Spleen (tissue), 11 donors: Measurements from ENCODE around the gene DMRT1. TPM values are rescaled to one million over a fixed set of nuclear protein-coding genes. Genes with fewer than 3 reads are reported as not detected.

Experiments used
- DNase-seq: peaks from one replicate; pipeline ENCODE4 v3.0.0-alpha.2; 2020
- H3K27ac ChIP-seq, 8 donors: fragments of 200-600 bp; sonication (generic) in 7 of 8; 1 replicate in 4 of 8; 2 replicates in 4 of 8; pipeline versions ENCODE4 v1.5.0 to v1.8.0; 2016 to 2021; ENCODE audit warnings: inconsistent platforms in 4 of 8, mild to moderate bottlenecking in 4 of 8, moderate library complexity in 1 of 8
- H3K27me3 ChIP-seq, 7 donors: fragments of 200-600 bp; sonication (generic) in 6 of 7; replicated peaks in 1 of 7; 1 replicate in 4 of 7; 2 replicates in 3 of 7; pipeline versions ENCODE4 v1.5.0 to v1.8.0; 2016 to 2021; ENCODE audit warnings: inconsistent platforms in 3 of 7, mild to moderate bottlenecking in 1 of 7
- H3K36me3 ChIP-seq, 6 donors: fragments of 200-600 bp; sonication (generic) in 5 of 6; 1 replicate in 4 of 6; 2 replicates in 2 of 6; pipeline versions ENCODE4 v1.5.0 to v1.8.0; 2016 to 2021; ENCODE audit warnings: inconsistent platforms in 2 of 6
- H3K4me1 ChIP-seq, 6 donors: fragments of 200-600 bp; sonication (generic) in 5 of 6; 1 replicate in 3 of 6; 2 replicates in 3 of 6; pipeline versions ENCODE4 v1.5.0 to v1.8.0; 2016 to 2021; ENCODE audit warnings: inconsistent platforms in 3 of 6
- H3K4me3 ChIP-seq, 8 donors: fragments of 200-600 bp; sonication (generic) in 7 of 8; 1 replicate in 4 of 8; 2 replicates in 4 of 8; pipeline versions ENCODE4 v1.5.0 to v1.8.0; 2016 to 2021; ENCODE audit warnings: inconsistent platforms in 4 of 8, mild to moderate bottlenecking in 4 of 8, moderate library complexity in 2 of 8
- H3K9me3 ChIP-seq, 8 donors: fragments of 200-600 bp; sonication (generic) in 7 of 8; 1 replicate in 4 of 8; 2 replicates in 4 of 8; pipeline versions ENCODE4 v1.5.0 to v1.8.0; 2016 to 2021; ENCODE audit warnings: inconsistent platforms in 4 of 8
- CTCF ChIP-seq, 11 experiments: fragments of 200-600 bp in 7 of 11; fragments of 450-650 bp in 4 of 11; sonication (generic) in 4 of 11; IDR thresholded peaks in 8 of 11; conservative IDR thresholded peaks in 3 of 11; 1 replicate in 7 of 11; 2 replicates in 4 of 11; pipeline versions ENCODE4 v1.4.0 to v1.8.0; 2016 to 2021; ENCODE audit warnings: antibody characterized with exemption in 11 of 11, inconsistent platforms in 4 of 11, mild to moderate bottlenecking in 1 of 11
- POLR2A ChIP-seq, 3 donors: fragments of 450-650 bp; IDR thresholded peaks; one replicate each; pipeline ENCODE4 v1.5.1; 2017; ENCODE audit warnings: antibody characterized with exemption in 3 of 3, mild to moderate bottlenecking in 1 of 3
- POLR2AphosphoS5 ChIP-seq, 3 donors: sonication (generic); formaldehyde crosslinking; IDR thresholded peaks; one replicate each; pipeline ENCODE4 v1.5.1; 2017; ENCODE audit warnings: antibody characterized with exemption in 3 of 3
- WGBS, 5 donors: extraction: QIAGEN DNeasy Blood & Tissue Kit in 3 of 5; methylation state at CpG; one replicate each; pipeline versions ENCODE4 v1.1.5 to v1.1.7; 2013 to 2018; 5-methylcytosine and 5-hydroxymethylcytosine counted together
- intact Hi-C: fragments of 100-400 bp; cut with DNase I; formaldehyde crosslinking; loops from one replicate; pipeline ENCODE4 v1.15.0; 2023; ENCODE audit warnings: low total_unique reads
- polyA plus RNA-seq, 3 donors: library from polyadenylated mRNA; stranded (reverse); fragments of 200-250 nt; gene quantifications; one replicate each; pipeline ENCODE4 v1.2.1, GENCODE V29; 2013
- total RNA-seq, 7 donors: library from RNA; depleted of rRNA in 3 of 7; stranded (reverse); fragments of >200 nt in 3 of 7; fragmentation: NEBNext Ultra II Directional in 4 of 7; extraction: Animal tissue kit (Norgen Biotek cat#: 25700) in 4 of 7; gene quantifications; one replicate each; pipeline versions ENCODE4 v1.1.0 to v1.2.1, GENCODE V29; 2016 to 2021
- donor health status: healthy with polysubstance abuse.
- donor health status: DM: no; HTN: no; CAD: no; lungs with moderate emphysema.
- donor health status: DM: no; HTN: no; CAD: no.
- donor health status: Bipolar disorder and iron deficiency.
- donor health status: healthy.
- donor health status: DM: no; HTN: no; CAD: no.
- donor health status: DM: yes; HTN: yes; CAD: no.

DMRT1 gene
- total and polyA plus RNA-seq, 10 donors: not detected

DNA sequence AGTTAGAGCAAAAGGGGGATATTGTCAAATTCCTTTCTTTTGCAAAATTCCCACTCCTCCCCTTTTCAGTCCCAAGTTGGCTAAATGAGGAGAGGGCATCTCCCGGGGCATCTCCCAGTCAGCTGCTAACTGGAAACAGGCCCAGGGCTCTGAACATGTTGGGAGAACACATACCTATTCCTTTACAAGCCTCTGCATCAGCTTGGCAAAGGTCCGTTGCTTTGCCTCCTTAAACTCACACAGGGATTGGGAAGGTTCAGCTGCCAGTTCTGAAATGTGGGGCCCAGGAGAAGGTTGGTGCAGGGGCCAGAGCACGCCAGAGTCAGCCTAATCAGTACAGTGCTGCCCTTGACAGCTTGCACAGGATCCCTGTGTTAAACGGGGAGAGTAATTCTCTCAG, 124.0 kb downstream of the DMRT1 start:
- H3K4me3 ChIP-seq: no peak overlapping the region
- peaks cover 0 to 23% (median 12%) of the 10 kb centered on the region in 6 donors for H3K4me1 ChIP-seq
- no peaks in the 10 kb centered on the region for H3K9me3 ChIP-seq
- TF ChIP-seq CTCF (IDR thresholded peaks at IDR 0.05 in 8 of 11, conservative IDR thresholded peaks at IDR 0.05 in 3 of 11) (no peak), POLR2A (IDR thresholded peaks at IDR 0.05) (no peak), POLR2AphosphoS5 (IDR thresholded peaks at IDR 0.05) (no peak)
- intact Hi-C loops: no loop called here
- peaks cover 10 to 100% (median 81%) of the 10 kb centered on the region in 7 donors for H3K27me3 ChIP-seq
- no peak overlapping the region for H3K27ac ChIP-seq
- H3K36me3 ChIP-seq: no peaks in the 10 kb centered on the region
- no peak for DNase-seq
- WGBS, 5 donors: 18 to 27% (median 24%) methylated on average over 4 of the region's 4 CpGs

DNA sequence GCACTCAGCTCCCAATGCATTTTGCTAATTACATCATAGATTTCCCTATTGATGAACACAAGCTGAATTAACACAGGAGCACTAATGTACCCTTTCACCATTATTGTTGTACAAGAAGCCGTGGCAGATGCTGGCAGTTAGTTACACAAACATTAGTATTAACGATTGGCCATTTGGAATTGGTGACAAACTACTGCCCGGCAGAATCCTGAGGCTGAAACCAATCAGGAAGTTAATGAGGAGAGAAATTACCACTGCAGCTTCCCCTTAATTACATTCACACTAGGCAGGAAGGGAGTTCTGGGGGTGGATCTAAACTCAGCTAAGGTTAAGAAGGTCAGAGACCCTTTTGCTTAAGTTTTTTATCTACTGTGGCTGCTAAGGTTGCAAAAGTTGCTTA, 125.4 kb downstream of the DMRT1 start:
- peaks cover 19 to 100% (median 87%) of the 10 kb centered on the region in 7 donors for H3K27me3 ChIP-seq
- DNase-seq: no peak
- intact Hi-C loops: no loop called here
- H3K27ac ChIP-seq: no peak overlapping the region
- peaks cover 6 to 36% (median 25%) of the 10 kb centered on the region in 6 donors for H3K4me1 ChIP-seq
- WGBS, 5 donors: 6 to 11% (median 9%) methylated on average over 3 of the region's 3 CpGs
- H3K36me3 ChIP-seq: no peaks in the 10 kb centered on the region
- H3K9me3 ChIP-seq: peaks cover 0 to 5% (median 0%) of the 10 kb centered on the region in 8 donors
- H3K4me3 ChIP-seq: no peak overlapping the region
- no peak for TF ChIP-seq POLR2AphosphoS5 (IDR thresholded peaks at IDR 0.05)
- no peak for TF ChIP-seq CTCF (IDR thresholded peaks at IDR 0.05 in 8 of 11, conservative IDR thresholded peaks at IDR 0.05 in 3 of 11)
- TF ChIP-seq POLR2A (IDR thresholded peaks at IDR 0.05): no peak

- peaks cover 19 to 100% (median 90%) of the 10 kb centered on the region in 7 donors for H3K27me3 ChIP-seq
- TF ChIP-seq CTCF (IDR thresholded peaks at IDR 0.05 in 8 of 11, conservative IDR thresholded peaks at IDR 0.05 in 3 of 11): no peak
- no peak for TF ChIP-seq POLR2AphosphoS5 (IDR thresholded peaks at IDR 0.05)
- no peak for TF ChIP-seq POLR2A (IDR thresholded peaks at IDR 0.05)
- H3K36me3 ChIP-seq: no peaks in the 10 kb centered on the region
- peaks cover 0 to 5% (median 0%) of the 10 kb centered on the region in 8 donors for H3K9me3 ChIP-seq
- DNase-seq: no peak
- H3K4me1 ChIP-seq: peaks cover 12 to 42% (median 31%) of the 10 kb centered on the region in 6 donors
- intact Hi-C loops: no loop called here
- no peak overlapping the region for H3K4me3 ChIP-seq
- H3K27ac ChIP-seq: no peak overlapping the region
- 9 to 11% (median 9%) methylated on average over 6 of the region's 6 CpGs for WGBS, 5 donors
Observed at GRCh38 chr9:967436-967835, 125.9 kb downstream of the DMRT1 start.

GRCh38 chr9:967903-968641, 126.6 kb downstream of the DMRT1 start:
- Histone ChIP-seq H3K27ac (no peak overlapping the region), H3K4me3 (no peak overlapping the region), H3K36me3 (no peaks in the 10 kb centered on the region), H3K4me1 (peaks cover 16 to 48% (median 37%) of the 10 kb centered on the region in 6 donors), H3K9me3 (peaks cover 0 to 5% (median 0%) of the 10 kb centered on the region in 8 donors), H3K27me3 (peaks cover 19 to 100% (median 94%) of the 10 kb centered on the region in 7 donors)
- 10 to 15% (median 11%) methylated on average over 14 to 15 of the region's 15 CpGs for WGBS, 5 donors
- intact Hi-C loops: no loop called here
- TF ChIP-seq CTCF (IDR thresholded peaks at IDR 0.05 in 8 of 11, conservative IDR thresholded peaks at IDR 0.05 in 3 of 11): no peak
- TF ChIP-seq POLR2A (IDR thresholded peaks at IDR 0.05): no peak
- no peak for TF ChIP-seq POLR2AphosphoS5 (IDR thresholded peaks at IDR 0.05)
- DNase-seq: no peak
